HL-60 (cell line): ENCODE data around the gene MMP7.
"Not testable (repeated sequence)": the region's sequence is repeated elsewhere in the genome, so short reads cannot be mapped to it uniquely, and the experiment has no call there.

ENCODE experiments used
- CTCF ChIP-seq: IDR thresholded peaks from one replicate; pipeline ENCODE4 v1.5.1; 2011; ENCODE audit warnings: low read length, control low read depth, inconsistent platforms; ENCODE audit not compliant: insufficient read depth
- POLR2AphosphoS5 ChIP-seq: IDR thresholded peaks from 2 replicates; pipeline ENCODE4 v1.6.1; 2012; ENCODE audit warnings: low read depth

- TF ChIP-seq CTCF, POLR2AphosphoS5: not testable (repeated sequence)
Measured at GRCh38 chr11:102502831-102503230, 27.7 kb downstream of the MMP7 start.
